CD4-positive, alpha-beta T cell treated with Interleukin-17A for 4 hours (primary cell): Measurements from ENCODE around the gene GXYLT2.
"Not testable (repeated sequence)": the region's sequence is repeated elsewhere in the genome, so short reads cannot be mapped to it uniquely, and the experiment has no call there.

Experiments used
- DNase-seq: peaks from one replicate; pipeline ENCODE4 v3.0.0-alpha.2; 2020; ENCODE audit warnings: mixed read lengths

Gene GXYLT2

GRCh38 chr3:72892870-72893269, 5.0 kb downstream of the GXYLT2 start:
- no peak for DNase-seq

- no peak for DNase-seq
Measured at GRCh38 chr3:72894976-72895552, 7.2 kb downstream of the GXYLT2 start.

- no peak for DNase-seq
Measured at GRCh38 chr3:72896996-72897757, 9.3 kb downstream of the GXYLT2 start.

GRCh38 chr3:72897758-72898007, 9.8 kb downstream of the GXYLT2 start:
- DNase-seq: no peak

GRCh38 chr3:72899349-72899765, 11.5 kb downstream of the GXYLT2 start:
- no peak for DNase-seq

- no peak for DNase-seq
Measured at GRCh38 chr3:72900048-72900447, 12.2 kb downstream of the GXYLT2 start.

- no peak for DNase-seq
Measured at GRCh38 chr3:72901840-72902239, 14.0 kb downstream of the GXYLT2 start.

GRCh38 chr3:72903004-72903403, 15.2 kb downstream of the GXYLT2 start:
- DNase-seq: no peak

GRCh38 chr3:72904163-72904562, 16.3 kb downstream of the GXYLT2 start:
- DNase-seq: no peak

- DNase-seq: no peak
Measured at GRCh38 chr3:72906154-72906553, 18.3 kb downstream of the GXYLT2 start.

GRCh38 chr3:72907131-72907711, 19.4 kb downstream of the GXYLT2 start:
- no peak for DNase-seq

- no peak for DNase-seq
Measured at GRCh38 chr3:72907731-72908620, 20.1 kb downstream of the GXYLT2 start.

GRCh38 chr3:72909591-72909990, 21.7 kb downstream of the GXYLT2 start:
- no peak for DNase-seq

- DNase-seq: no peak
Measured at GRCh38 chr3:72912532-72912931, 24.7 kb downstream of the GXYLT2 start.

- DNase-seq: no peak
Measured at GRCh38 chr3:72914383-72914782, 26.5 kb downstream of the GXYLT2 start.

GRCh38 chr3:72916250-72916649, 28.4 kb downstream of the GXYLT2 start:
- DNase-seq: no peak

GRCh38 chr3:72919520-72919919, 31.7 kb downstream of the GXYLT2 start:
- no peak for DNase-seq

GRCh38 chr3:72924055-72924454, 36.2 kb downstream of the GXYLT2 start:
- no peak for DNase-seq

- not testable (repeated sequence) for DNase-seq
Measured at GRCh38 chr3:72928781-72929735, 41.2 kb downstream of the GXYLT2 start.

- no peak for DNase-seq
Measured at GRCh38 chr3:72930754-72931153, 42.9 kb downstream of the GXYLT2 start.

- DNase-seq: no peak
Measured at GRCh38 chr3:72932416-72932815, 44.6 kb downstream of the GXYLT2 start.
